ENCODE results near the gene FRY. TPM values are rescaled to one million over a fixed set of nuclear protein-coding genes. Genes with fewer than 3 reads are reported as not detected.

FRY gene
- total and polyA plus RNA-seq, 2 of the 13 experiments (the other 11 are each of a cell fraction or from before 2014, with no cell fraction given): 8.2 to 13.1 TPM

- TF ChIP-seq RELA (CRISPR knock-in tag; IDR thresholded peaks at IDR 0.05) (no peak), MATR3 (CRISPR knock-in tag; IDR thresholded peaks at IDR 0.05) (no peak), DMAP1 (CRISPR knock-in tag; IDR thresholded peaks at IDR 0.05) (no peak), ZNF44 (CRISPR knock-in tag; IDR thresholded peaks at IDR 0.05) (no peak), ATF4 (CRISPR knock-in tag; IDR thresholded peaks at IDR 0.05) (0 out of 4 replicates have a peak, but pooled peaks of 1 of the 2 experiments have one; percentile 36), USF2 (IDR thresholded peaks at IDR 0.05; ENCODE audit: low read depth, low read length) (0 out of 2 replicates have a peak, but pooled peaks have one; percentile 17), USF2 (CRISPR knock-in tag; IDR thresholded peaks at IDR 0.05; ENCODE audit: borderline replicate concordance) (peak; percentile 52; the same call in 1 of the 2 replicates), RXRB (CRISPR knock-in tag; IDR thresholded peaks at IDR 0.05; ENCODE audit: borderline replicate concordance) (no peak), ZHX1 (CRISPR knock-in tag; IDR thresholded peaks at IDR 0.05; ENCODE audit: low read depth) (no peak), ATF7 (IDR thresholded peaks at IDR 0.05) (0 out of 2 replicates have a peak, but pooled peaks have one; percentile 12), ATF7 (CRISPR knock-in tag; IDR thresholded peaks at IDR 0.05) (no peak), KDM6A (CRISPR knock-in tag; IDR thresholded peaks at IDR 0.05; ENCODE audit: low read depth) (no peak), ZKSCAN5 (CRISPR knock-in tag; IDR thresholded peaks at IDR 0.05) (no peak), GATAD2A (CRISPR knock-in tag; IDR thresholded peaks at IDR 0.05) (0 out of 2 replicates have a peak, but pooled peaks have one; percentile 15), ZNF12 (CRISPR knock-in tag; IDR thresholded peaks at IDR 0.05) (no peak), CEBPB (IDR thresholded peaks at IDR 0.05; ENCODE audit: borderline replicate concordance, low read depth, low read length) (peak; percentile 79), ZMYM4 (CRISPR knock-in tag; IDR thresholded peaks at IDR 0.05) (no peak), TFAP4 (IDR thresholded peaks at IDR 0.05; ENCODE audit: borderline replicate concordance, low read depth) (0 out of 2 replicates have a peak, but pooled peaks have one; percentile 46), ZNF280B (CRISPR knock-in tag; IDR thresholded peaks at IDR 0.05; ENCODE audit: borderline replicate concordance) (no peak), TFE3 (CRISPR knock-in tag; IDR thresholded peaks at IDR 0.05) (0 out of 2 replicates have a peak, but pooled peaks have one; percentile 34)
These were observed 109.9 kb downstream of the FRY start (continued) for GRCh38 chr13:32141462-32141861.

Measured in HepG2 (cell line).